Right lobe of liver (tissue), 6 donors: ENCODE data around the gene HORMAD2. TPM values are rescaled to one million over a fixed set of nuclear protein-coding genes. Genes with fewer than 3 reads are reported as not detected.

Experiments
- ATAC-seq, 4 donors: fragments of 200-7000 bp; cut with Tn5 transposase; one replicate each; pipeline ENCODE4 v1.9.1; 2020; ENCODE audit warnings: mild to moderate bottlenecking in 4 of 4, moderate library complexity in 4 of 4
- DNase-seq, 3 donors: peaks; one replicate each; pipeline ENCODE4 v3.0.0-alpha.2; 2020
- H3K27ac ChIP-seq, 3 donors: fragments of 200-600 bp; one replicate each; pipeline ENCODE4 v1.8.0; 2022
- H3K27me3 ChIP-seq, 2 donors: fragments of 200-600 bp; one replicate each; pipeline ENCODE4 v1.8.0; 2022
- H3K36me3 ChIP-seq, 4 donors: fragments of 200-600 bp; sonication (generic) in 1 of 4; one replicate each; pipeline versions ENCODE4 v1.5.1 to v1.8.0; 2017 to 2022; ENCODE audit warnings: control low read depth in 1 of 4
- H3K4me1 ChIP-seq, 4 donors: fragments of 200-600 bp; sonication (generic) in 1 of 4; one replicate each; pipeline versions ENCODE4 v1.5.1 to v1.8.0; 2017 to 2022; ENCODE audit warnings: control low read depth in 1 of 4
- H3K4me3 ChIP-seq, 3 donors: fragments of 200-600 bp; one replicate each; pipeline ENCODE4 v1.8.0; 2022
- H3K9me3 ChIP-seq, 4 donors: fragments of 200-600 bp; sonication (generic) in 1 of 4; one replicate each; pipeline versions ENCODE4 v1.5.1 to v1.8.0; 2017 to 2022; ENCODE audit warnings: control low read depth in 1 of 4
- CTCF ChIP-seq, 4 donors: fragments of 200-600 bp in 3 of 4; fragments of 450-650 bp in 1 of 4; IDR thresholded peaks; one replicate each; pipeline versions ENCODE4 v1.5.1 to v1.8.0; 2016 to 2022; ENCODE audit warnings: antibody characterized with exemption in 4 of 4, mild to moderate bottlenecking in 2 of 4
- POLR2A ChIP-seq: fragments of 450-650 bp; IDR thresholded peaks from one replicate; pipeline ENCODE4 v1.6.1; 2017; ENCODE audit warnings: antibody characterized with exemption, mild to moderate bottlenecking
- WGBS: methylation state at CpG from one replicate; pipeline ENCODE4 v1.1.6; 2018; ENCODE audit warnings: low coverage, low lambda C conversion rate; ENCODE audit not compliant: insufficient coverage; ENCODE audit errors: missing lambda C conversion rate; 5-methylcytosine and 5-hydroxymethylcytosine counted together
- intact Hi-C, 2 donors: fragments of 100-400 bp; cut with DNase I; formaldehyde crosslinking; loops; one replicate each; pipeline versions ENCODE4 v1.11.2 to v1.14.1; 2022
- total RNA-seq, 6 experiments: library from RNA; depleted of rRNA in 2 of 6; stranded (reverse); fragments of >200 nt in 2 of 6; fragmentation: NEBNext Ultra II Directional in 3 of 6; extraction: Animal tissue kit (Norgen Biotek cat#: 25700) in 3 of 6; gene quantifications; one replicate each; pipeline versions ENCODE4 v1.1.0 to v1.2.4, GENCODE V29; 2016 to 2023
- donor health status: DM: no; HTN: yes; CAD: no.
- donor health status: DM: no; HTN: no; CAD: no.
- donor health status: DM: no; HTN: no; CAD: no.
- donor health status: DM: no; HTN: yes; CAD: no.
- donor health status: DM: no; HTN: yes; CAD: no.

HORMAD2 gene
- total RNA-seq, 6 experiments from 2014 or later: 0.50 to 3.0 (median 1.6) TPM; not detected in 1

GRCh38 chr22:30183271-30183670 lies 103.0 kb downstream of the HORMAD2 start:
- ATAC-seq: no peak
- no peaks in the 10 kb centered on the region for H3K36me3 ChIP-seq
- 85% methylated on average over 3 of the region's 3 CpGs for WGBS
- DNase-seq: no peak
- H3K27ac ChIP-seq: no peak overlapping the region
- H3K9me3 ChIP-seq: no peaks in the 10 kb centered on the region
- no peak for TF ChIP-seq CTCF (IDR thresholded peaks at IDR 0.05)
- no peak for TF ChIP-seq POLR2A
- no peak overlapping the region for H3K4me3 ChIP-seq
- intact Hi-C loops: no loop called here
- H3K27me3 ChIP-seq: no peaks in the 10 kb centered on the region
- H3K4me1 ChIP-seq: no peaks in the 10 kb centered on the region

- WGBS: 63% methylated on average over 2 of the region's 2 CpGs
- intact Hi-C loops: no loop called here
- no peaks in the 10 kb centered on the region for H3K36me3 ChIP-seq
- H3K4me3 ChIP-seq: no peak overlapping the region
- H3K9me3 ChIP-seq: no peaks in the 10 kb centered on the region
- H3K27me3 ChIP-seq: no peaks in the 10 kb centered on the region
- DNase-seq (no peak), ATAC-seq (no peak)
- no peak overlapping the region for H3K27ac ChIP-seq
- no peak for TF ChIP-seq POLR2A
- no peak for TF ChIP-seq CTCF (IDR thresholded peaks at IDR 0.05)
- no peaks in the 10 kb centered on the region for H3K4me1 ChIP-seq
Observed at GRCh38 chr22:30183861-30184278, 103.6 kb downstream of the HORMAD2 start.

- no peaks in the 10 kb centered on the region for H3K36me3 ChIP-seq
- H3K4me3 ChIP-seq: no peak overlapping the region
- 90% methylated on average over 5 of the region's 5 CpGs for WGBS
- intact Hi-C loops: no loop called here
- no peaks in the 10 kb centered on the region for H3K4me1 ChIP-seq
- no peak for ATAC-seq
- TF ChIP-seq POLR2A: no peak
- H3K27ac ChIP-seq: no peak overlapping the region
- no peaks in the 10 kb centered on the region for H3K27me3 ChIP-seq
- no peak for DNase-seq
- no peaks in the 10 kb centered on the region for H3K9me3 ChIP-seq
Observed at GRCh38 chr22:30185129-30185528, 104.9 kb downstream of the HORMAD2 start.

- Histone ChIP-seq H3K4me1 (no peaks in the 10 kb centered on the region), H3K4me3 (no peak overlapping the region), H3K9me3 (no peaks in the 10 kb centered on the region), H3K27ac (no peak overlapping the region), H3K36me3 (no peaks in the 10 kb centered on the region), H3K27me3 (no peaks in the 10 kb centered on the region)
- TF ChIP-seq CTCF (IDR thresholded peaks at IDR 0.05): no peak
- no peak for TF ChIP-seq POLR2A
- ATAC-seq (no peak), DNase-seq (no peak)
- intact Hi-C loops: no loop called here
Observed at GRCh38 chr22:30185549-30185948, 105.3 kb downstream of the HORMAD2 start.

GRCh38 chr22:30186041-30186440 lies 105.8 kb downstream of the HORMAD2 start:
- Histone ChIP-seq H3K9me3 (no peaks in the 10 kb centered on the region), H3K36me3 (no peaks in the 10 kb centered on the region), H3K27ac (no peak overlapping the region), H3K27me3 (no peaks in the 10 kb centered on the region), H3K4me3 (no peak overlapping the region), H3K4me1 (no peaks in the 10 kb centered on the region)
- intact Hi-C loops: no loop called here
- TF ChIP-seq POLR2A: no peak
- no peak for TF ChIP-seq CTCF (IDR thresholded peaks at IDR 0.05)
- ATAC-seq (no peak), DNase-seq (no peak)
